Chondrocyte (in vitro differentiated cells): ENCODE data around the gene ZNF280B. TPM values are rescaled to one million over a fixed set of nuclear protein-coding genes. Genes with fewer than 3 reads are reported as not detected.
"Not testable (repeated sequence)": the region's sequence is repeated elsewhere in the genome, so short reads cannot be mapped to it uniquely, and the experiment has no call there.

Experiments used
- DNase-seq: peaks from one replicate; pipeline ENCODE4 v3.0.0; 2021; ENCODE audit warnings: mixed read lengths, low spot score
- H3K27ac Mint-ChIP-seq: one replicate; pipeline ENCODE4 v1.8.0; 2021; ENCODE audit warnings: mild to moderate bottlenecking, moderate library complexity, mixed read lengths; ENCODE audit not compliant: unreplicated experiment
- H3K27me3 Mint-ChIP-seq: 2 replicates; pipeline ENCODE4 v1.8.0; 2021; ENCODE audit warnings: low read depth, mixed read lengths
- H3K36me3 Mint-ChIP-seq: 2 replicates; pipeline ENCODE4 v1.8.0; 2021; ENCODE audit warnings: low read depth, mixed read lengths
- H3K4me1 Mint-ChIP-seq: 2 replicates; pipeline ENCODE4 v1.8.0; 2021; ENCODE audit warnings: low read depth, mild to moderate bottlenecking, mixed read lengths
- H3K4me3 Mint-ChIP-seq: one replicate; pipeline ENCODE4 v1.8.0; 2021; ENCODE audit warnings: mild to moderate bottlenecking, moderate library complexity, mixed read lengths; ENCODE audit not compliant: unreplicated experiment
- H3K9me3 Mint-ChIP-seq: 2 replicates; pipeline ENCODE4 v1.8.0; 2021; ENCODE audit warnings: low read depth, mixed read lengths
- CTCF ChIP-seq: fragments of 200-600 bp; sonication (generic); IDR thresholded peaks from 2 replicates; pipeline ENCODE4 v1.5.0; 2021; ENCODE audit warnings: antibody characterized with exemption, mild to moderate bottlenecking, moderate library complexity
- total RNA-seq: library from RNA; stranded (reverse); gene quantifications from 3 replicates; pipeline ENCODE4 v1.2.1, GENCODE V29; 2021

The ZNF280B gene
- total RNA-seq, 1 donor from 2014 or later, result 4.7 TPM

DNA sequence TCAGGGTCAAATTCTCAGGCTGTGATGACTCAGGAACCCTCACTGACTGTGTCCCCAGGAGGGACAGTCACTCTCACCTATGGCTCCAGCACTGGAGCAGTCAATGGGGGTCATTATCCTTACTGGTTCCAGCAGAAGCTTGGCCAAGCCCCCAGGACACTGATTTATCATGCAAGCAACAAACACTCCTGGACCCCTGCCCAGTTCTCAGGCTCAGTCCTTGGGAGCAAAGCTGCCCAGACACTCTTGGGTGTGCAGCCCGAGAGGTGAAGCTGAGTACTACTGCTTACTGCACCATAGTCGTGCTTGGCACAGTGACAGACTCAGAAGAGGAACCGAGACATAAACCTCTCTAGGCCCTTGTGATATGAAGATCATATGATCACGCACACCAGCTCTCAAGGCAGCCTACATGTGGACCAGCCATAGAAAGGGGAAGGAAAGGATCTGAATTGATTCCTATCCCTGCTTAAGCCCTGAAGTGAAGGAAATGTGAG is 58.2 kb downstream of the ZNF280B start:
- TF ChIP-seq CTCF, result no peak
- no peak for DNase-seq
- Mint-ChIP-seq H3K36me3 (no peaks in the 10 kb centered on the region), H3K27ac (no peak overlapping the region), H3K4me1 (no peaks in the 10 kb centered on the region), H3K9me3 (peaks cover 4% of the 10 kb centered on the region), H3K27me3 (peaks cover 70% of the 10 kb centered on the region), H3K4me3 (no peak overlapping the region)

DNA sequence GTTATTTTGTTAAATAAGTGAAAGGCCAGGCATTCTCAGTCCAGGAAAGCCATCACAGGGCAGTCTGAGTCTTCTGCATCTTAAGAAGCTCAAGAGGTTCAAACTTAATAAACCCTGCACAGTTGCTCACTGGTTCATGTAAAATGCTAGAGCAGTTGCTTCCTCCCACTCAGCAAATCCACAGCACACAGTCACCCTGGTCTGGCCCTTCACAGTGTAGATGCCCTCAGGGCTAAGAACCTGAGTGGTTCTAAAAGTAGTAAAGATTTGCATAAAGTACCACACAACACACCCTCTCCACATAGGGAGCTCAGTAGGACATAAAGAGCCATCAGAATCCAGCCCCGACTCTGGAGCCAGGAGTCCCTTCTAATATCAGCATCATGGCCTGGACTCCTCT is 58.7 kb downstream of the ZNF280B start:
- no peak for TF ChIP-seq CTCF
- H3K4me3 Mint-ChIP-seq, result no peak overlapping the region
- DNase-seq, result no peak
- H3K9me3 Mint-ChIP-seq, result peaks cover 10% of the 10 kb centered on the region
- H3K4me1 Mint-ChIP-seq, result no peaks in the 10 kb centered on the region
- no peaks in the 10 kb centered on the region for H3K36me3 Mint-ChIP-seq
- H3K27ac Mint-ChIP-seq, result no peak overlapping the region
- H3K27me3 Mint-ChIP-seq, result peaks cover 69% of the 10 kb centered on the region

- H3K9me3 Mint-ChIP-seq, result peaks cover 17% of the 10 kb centered on the region
- H3K36me3 Mint-ChIP-seq, result no peaks in the 10 kb centered on the region
- DNase-seq, result no peak
- no peaks in the 10 kb centered on the region for H3K4me1 Mint-ChIP-seq
- no peak overlapping the region for H3K27ac Mint-ChIP-seq
- no peak overlapping the region for H3K4me3 Mint-ChIP-seq
- no peak for TF ChIP-seq CTCF
- peaks cover 50% of the 10 kb centered on the region for H3K27me3 Mint-ChIP-seq
These were observed 62.0 kb downstream of the ZNF280B start for GRCh38 chr22:22446517-22446916.

DNA sequence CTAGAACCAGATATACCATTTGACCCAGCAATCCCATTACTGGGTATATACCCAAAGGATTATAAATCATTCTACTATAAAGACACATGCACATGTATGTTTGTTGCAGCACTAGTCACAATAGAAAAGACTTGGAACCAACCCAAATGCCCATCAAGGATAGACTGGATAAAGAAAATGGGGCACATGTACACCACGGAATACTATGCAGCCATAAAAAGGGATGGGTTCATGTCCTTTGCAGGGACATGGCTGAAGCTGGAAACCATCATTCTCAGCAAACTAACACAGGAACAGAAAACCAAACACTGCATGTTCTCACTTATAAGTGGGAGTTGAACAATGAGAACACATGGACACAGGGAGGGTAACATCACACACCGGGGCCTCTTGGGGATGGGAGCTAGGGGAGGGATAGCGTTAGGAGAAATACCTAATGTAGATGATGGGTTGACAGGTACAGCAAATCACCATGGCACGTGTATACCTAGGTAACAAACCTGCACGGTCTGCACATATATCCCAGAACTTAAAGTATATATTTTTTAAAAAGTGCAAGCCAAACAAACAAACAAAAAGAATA is 64.4 kb downstream of the ZNF280B start:
- peaks cover 40% of the 10 kb centered on the region for H3K27me3 Mint-ChIP-seq
- not testable (repeated sequence) for H3K27ac Mint-ChIP-seq, H3K4me1 Mint-ChIP-seq, DNase-seq, H3K4me3 Mint-ChIP-seq, H3K36me3 Mint-ChIP-seq
- H3K9me3 Mint-ChIP-seq, result peaks cover 17% of the 10 kb centered on the region

- DNase-seq, result no peak
- Mint-ChIP-seq H3K4me3 (no peak overlapping the region), H3K4me1 (no peaks in the 10 kb centered on the region), H3K27ac (no peak overlapping the region), H3K27me3 (peaks cover 42% of the 10 kb centered on the region), H3K36me3 (no peaks in the 10 kb centered on the region), H3K9me3 (peaks cover 17% of the 10 kb centered on the region)
- TF ChIP-seq CTCF, result no peak
These were observed 65.4 kb downstream of the ZNF280B start for GRCh38 chr22:22442928-22443709.

GRCh38 chr22:22441626-22442025 is 66.9 kb downstream of the ZNF280B start:
- not testable (repeated sequence) for H3K4me3 Mint-ChIP-seq, DNase-seq, H3K27ac Mint-ChIP-seq, H3K4me1 Mint-ChIP-seq, H3K36me3 Mint-ChIP-seq
- Mint-ChIP-seq H3K9me3 (peaks cover 17% of the 10 kb centered on the region), H3K27me3 (peaks cover 44% of the 10 kb centered on the region)
